Eye (tissue), 1 donor: ENCODE results near the gene CNIH2.
A peak's percentile ranks its signal among the peaks of the same experiment; 100 is the strongest.
"Not testable (repeated sequence)": the region's sequence is repeated elsewhere in the genome, so short reads cannot be mapped to it uniquely, and the experiment has no call there.

ENCODE experiments used
- DNase-seq: peaks from one replicate; pipeline ENCODE4 v3.0.0-alpha.2; 2015

The CNIH2 gene

GRCh38 chr11:66277471-66278362 is at the start of gene CNIH2:
TSS of gene CNIH2 (plus strand) at chr11:66278175. CDS start at chr11:66278457, 282 bp downstream.
- DNase-seq, result peak; percentile 75

- DNase-seq, result no peak
These were observed 49.5 kb upstream of the CNIH2 start for GRCh38 chr11:66228521-66228920.

GRCh38 chr11:66230156-66230555 is 47.8 kb upstream of the CNIH2 start:
- no peak for DNase-seq

GRCh38 chr11:66230978-66231377 is 47.0 kb upstream of the CNIH2 start:
- no peak for DNase-seq

GRCh38 chr11:66231561-66231960 is 46.4 kb upstream of the CNIH2 start:
- DNase-seq, result no peak

GRCh38 chr11:66232769-66233168 is 45.2 kb upstream of the CNIH2 start:
- DNase-seq, result no peak

GRCh38 chr11:66233301-66233700 is 44.7 kb upstream of the CNIH2 start:
- no peak for DNase-seq

- no peak for DNase-seq
These were observed 42.8 kb upstream of the CNIH2 start for GRCh38 chr11:66235141-66235540.

GRCh38 chr11:66237867-66238266 is 40.1 kb upstream of the CNIH2 start:
- no peak for DNase-seq

- DNase-seq, result no peak
These were observed 39.1 kb upstream of the CNIH2 start for GRCh38 chr11:66238786-66239413.

GRCh38 chr11:66239511-66239910 is 38.5 kb upstream of the CNIH2 start:
- DNase-seq, result no peak

GRCh38 chr11:66239998-66240780 is 37.8 kb upstream of the CNIH2 start:
- no peak for DNase-seq

- no peak for DNase-seq
These were observed 37.2 kb upstream of the CNIH2 start for GRCh38 chr11:66240781-66241136.

- no peak for DNase-seq
These were observed 35.7 kb upstream of the CNIH2 start for GRCh38 chr11:66242095-66242765.

- DNase-seq, result peak; percentile 18
These were observed 34.0 kb upstream of the CNIH2 start for GRCh38 chr11:66243782-66244535.

- DNase-seq, result no peak
These were observed 30.7 kb upstream of the CNIH2 start for GRCh38 chr11:66247295-66247694.

GRCh38 chr11:66247801-66248200 is 30.2 kb upstream of the CNIH2 start:
- DNase-seq, result no peak

- DNase-seq, result no peak
These were observed 29.1 kb upstream of the CNIH2 start for GRCh38 chr11:66248903-66249302.

- no peak for DNase-seq
These were observed 26.2 kb upstream of the CNIH2 start for GRCh38 chr11:66251809-66252208.

GRCh38 chr11:66253081-66253480 is 24.9 kb upstream of the CNIH2 start:
- DNase-seq, result not testable (repeated sequence)

GRCh38 chr11:66258473-66258893 is 19.5 kb upstream of the CNIH2 start:
- no peak for DNase-seq

- DNase-seq, result no peak
These were observed 18.8 kb upstream of the CNIH2 start for GRCh38 chr11:66259225-66259624.
